ENCODE data around the gene PIR.

DNA sequence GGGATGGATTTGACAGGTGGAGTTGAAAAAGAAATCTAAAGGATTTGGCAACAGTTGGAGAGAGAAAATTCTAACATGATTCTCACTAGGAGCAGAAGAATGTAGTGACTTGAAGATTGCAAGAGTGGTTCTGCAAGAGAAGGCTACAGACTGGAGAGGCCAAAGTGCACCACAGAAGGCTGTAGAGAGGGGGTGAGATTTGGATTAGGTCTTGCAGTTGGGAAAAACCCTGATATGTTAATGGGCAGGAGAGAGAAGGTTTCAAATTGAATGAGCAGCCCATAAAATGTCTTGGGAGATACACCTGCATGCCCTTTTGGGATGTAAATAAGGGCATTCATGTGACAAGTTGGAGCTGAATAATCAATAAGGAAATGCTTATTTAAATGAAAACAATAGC is 94.3 kb downstream of the PIR start:
- TF ChIP-seq, protein P1, sequence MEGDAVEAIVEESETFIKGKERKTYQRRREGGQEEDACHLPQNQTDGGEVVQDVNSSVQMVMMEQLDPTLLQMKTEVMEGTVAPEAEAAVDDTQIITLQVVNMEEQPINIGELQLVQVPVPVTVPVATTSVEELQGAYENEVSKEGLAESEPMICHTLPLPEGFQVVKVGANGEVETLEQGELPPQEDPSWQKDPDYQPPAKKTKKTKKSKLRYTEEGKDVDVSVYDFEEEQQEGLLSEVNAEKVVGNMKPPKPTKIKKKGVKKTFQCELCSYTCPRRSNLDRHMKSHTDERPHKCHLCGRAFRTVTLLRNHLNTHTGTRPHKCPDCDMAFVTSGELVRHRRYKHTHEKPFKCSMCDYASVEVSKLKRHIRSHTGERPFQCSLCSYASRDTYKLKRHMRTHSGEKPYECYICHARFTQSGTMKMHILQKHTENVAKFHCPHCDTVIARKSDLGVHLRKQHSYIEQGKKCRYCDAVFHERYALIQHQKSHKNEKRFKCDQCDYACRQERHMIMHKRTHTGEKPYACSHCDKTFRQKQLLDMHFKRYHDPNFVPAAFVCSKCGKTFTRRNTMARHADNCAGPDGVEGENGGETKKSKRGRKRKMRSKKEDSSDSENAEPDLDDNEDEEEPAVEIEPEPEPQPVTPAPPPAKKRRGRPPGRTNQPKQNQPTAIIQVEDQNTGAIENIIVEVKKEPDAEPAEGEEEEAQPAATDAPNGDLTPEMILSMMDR (conservative IDR thresholded peaks at IDR 0.05; ENCODE audit: low read length): no peak
- no peak for TF ChIP-seq EZH2phosphoT487 (IDR thresholded peaks at IDR 0.05; ENCODE audit: borderline replicate concordance, low read depth, low read length)
